IgD-negative memory B cell (primary cell): ENCODE data around the gene DIS3L2. TPM values are rescaled to one million over a fixed set of nuclear protein-coding genes. Genes with fewer than 3 reads are reported as not detected.

Source experiments
- H3K27ac Mint-ChIP-seq, 3 donors: one replicate each; pipeline ENCODE4 v1.8.0; 2020 to 2022; ENCODE audit warnings: mild to moderate bottlenecking in 3 of 3, mixed read lengths in 3 of 3, moderate library complexity in 1 of 3
- H3K27me3 Mint-ChIP-seq: one replicate; pipeline ENCODE4 v1.8.0; 2021; ENCODE audit warnings: mixed read lengths
- H3K36me3 Mint-ChIP-seq: one replicate; pipeline ENCODE4 v1.8.0; 2020; ENCODE audit warnings: mild to moderate bottlenecking, mixed read lengths
- H3K4me1 Mint-ChIP-seq, 3 donors: one replicate each; pipeline ENCODE4 v1.8.0; 2020 to 2022; ENCODE audit warnings: mixed read lengths in 3 of 3, mild to moderate bottlenecking in 1 of 3
- H3K4me3 Mint-ChIP-seq, 4 donors: one replicate each; pipeline ENCODE4 v1.8.0; 2020 to 2022; ENCODE audit warnings: mild to moderate bottlenecking in 4 of 4, mixed read lengths in 4 of 4, moderate library complexity in 3 of 4
- H3K9me3 Mint-ChIP-seq, 3 donors: one replicate each; pipeline ENCODE4 v1.8.0; 2020 to 2021; ENCODE audit warnings: mixed read lengths in 3 of 3, mild to moderate bottlenecking in 1 of 3
- polyA plus RNA-seq: library from polyadenylated mRNA; unstranded; fragments of 300-500 nt; fragmentation: Illumina TruSeq; gene quantifications from one replicate; pipeline ENCODE4 v1.2.3, GENCODE V29; 2021

DIS3L2 gene
- polyA plus RNA-seq, 1 donor from 2014 or later: 21.7 TPM

DNA sequence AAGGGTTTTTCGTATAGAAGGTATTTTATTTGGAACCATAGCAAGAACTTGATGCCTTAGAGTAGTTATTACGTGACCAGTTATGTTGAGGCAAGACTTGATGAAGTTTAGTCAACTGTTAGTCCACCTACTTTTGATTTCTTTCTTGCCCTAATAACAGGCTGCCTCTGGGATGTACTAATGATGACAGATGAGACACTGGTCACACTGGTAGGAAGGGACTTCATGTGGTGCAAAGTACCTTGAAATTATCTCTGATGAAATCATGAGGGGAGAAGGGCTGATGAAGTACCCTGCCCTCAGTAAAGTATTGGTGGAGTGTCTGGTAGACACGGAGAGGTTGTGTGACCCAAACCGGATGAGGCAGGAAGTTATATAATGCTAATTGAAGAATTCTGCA is 5.4 kb downstream of the DIS3L2 start:
- Mint-ChIP-seq H3K36me3 (peaks cover 13% of the 10 kb centered on the region), H3K4me3 (peak overlapping the region in 1 of 4 donors; percentile 56), H3K4me1 (peaks cover 19 to 32% (median 31%) of the 10 kb centered on the region in 3 donors), H3K27ac (peak overlapping the region in 1 of 3 donors; percentile 47), H3K9me3 (peaks cover 2 to 8% (median 3%) of the 10 kb centered on the region in 3 donors), H3K27me3 (no peaks in the 10 kb centered on the region)

DNA sequence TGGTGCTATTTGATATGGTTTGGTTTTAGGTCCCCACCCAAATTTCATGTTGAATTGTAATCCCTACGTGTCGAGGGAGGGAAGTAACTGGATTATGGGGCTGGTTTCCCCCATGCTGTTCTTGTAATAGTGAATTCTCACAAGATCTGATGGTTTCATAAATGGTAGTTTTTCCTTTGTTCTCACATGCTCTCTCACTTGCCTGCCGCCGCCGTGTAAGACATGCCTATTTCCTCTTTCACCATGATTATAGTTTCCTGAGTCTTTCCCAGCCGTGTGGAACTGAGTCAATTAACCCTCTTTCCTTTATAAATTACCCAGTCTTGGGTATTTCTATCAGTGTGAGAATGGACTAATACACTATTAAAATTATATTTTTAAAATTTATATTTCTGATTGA is 7.3 kb downstream of the DIS3L2 start:
- H3K27me3 Mint-ChIP-seq: no peaks in the 10 kb centered on the region
- H3K27ac Mint-ChIP-seq: no peak overlapping the region
- H3K36me3 Mint-ChIP-seq: peaks cover 13% of the 10 kb centered on the region
- H3K4me1 Mint-ChIP-seq: peaks cover 10 to 22% (median 21%) of the 10 kb centered on the region in 3 donors
- H3K9me3 Mint-ChIP-seq: peaks cover 2 to 8% (median 3%) of the 10 kb centered on the region in 3 donors
- H3K4me3 Mint-ChIP-seq: peak overlapping the region in 1 of 4 donors; percentile 32

DNA sequence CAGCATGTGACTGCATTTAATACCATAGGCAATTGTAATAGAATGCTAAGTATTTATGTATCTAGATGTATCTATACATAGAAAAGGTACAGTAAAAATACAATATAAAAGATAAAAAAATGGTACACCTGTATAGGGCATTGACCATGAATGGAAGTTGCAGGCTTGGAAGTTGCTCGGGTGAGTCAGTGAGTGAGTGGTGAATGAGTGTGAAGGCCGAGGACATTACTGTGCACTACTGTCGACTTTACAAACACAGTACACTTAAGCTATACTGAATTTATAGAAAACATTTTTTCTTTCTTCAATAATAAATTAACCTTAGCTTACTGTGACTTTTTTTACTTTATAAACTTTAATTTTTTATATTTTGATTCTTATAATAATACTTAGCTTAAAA is 8.9 kb downstream of the DIS3L2 start:
- H3K4me1 Mint-ChIP-seq: peaks cover 7 to 11% (median 8%) of the 10 kb centered on the region in 3 donors
- H3K27me3 Mint-ChIP-seq: no peaks in the 10 kb centered on the region
- no peak overlapping the region for H3K4me3 Mint-ChIP-seq
- no peak overlapping the region for H3K27ac Mint-ChIP-seq
- peaks cover 13% of the 10 kb centered on the region for H3K36me3 Mint-ChIP-seq
- peaks cover 2 to 8% (median 3%) of the 10 kb centered on the region in 3 donors for H3K9me3 Mint-ChIP-seq

DNA sequence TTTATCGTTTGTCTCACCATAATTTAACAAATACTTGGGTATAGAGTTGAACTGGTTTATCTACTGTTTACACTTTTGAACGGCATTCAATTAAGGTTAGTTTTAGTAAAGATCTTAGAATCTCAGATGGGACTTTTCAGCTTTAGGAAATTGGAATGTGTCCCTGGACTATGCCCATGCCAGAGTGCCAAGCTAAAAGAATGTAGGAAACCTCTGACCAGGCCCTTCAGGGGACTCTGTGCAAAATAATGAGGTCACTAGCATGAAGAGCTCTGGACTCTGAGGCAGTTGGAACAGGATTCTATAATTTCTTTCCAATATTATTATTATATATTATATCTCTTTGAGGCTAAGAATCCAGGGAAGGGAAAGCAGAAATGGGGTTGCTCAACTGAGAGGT is 13.5 kb downstream of the DIS3L2 start:
- Mint-ChIP-seq H3K4me1 (peaks cover 0 to 8% (median 4%) of the 10 kb centered on the region in 3 donors), H3K36me3 (peaks cover under 1% of the 10 kb centered on the region), H3K4me3 (no peak overlapping the region), H3K27ac (no peak overlapping the region), H3K9me3 (no peaks in the 10 kb centered on the region), H3K27me3 (no peaks in the 10 kb centered on the region)

DNA sequence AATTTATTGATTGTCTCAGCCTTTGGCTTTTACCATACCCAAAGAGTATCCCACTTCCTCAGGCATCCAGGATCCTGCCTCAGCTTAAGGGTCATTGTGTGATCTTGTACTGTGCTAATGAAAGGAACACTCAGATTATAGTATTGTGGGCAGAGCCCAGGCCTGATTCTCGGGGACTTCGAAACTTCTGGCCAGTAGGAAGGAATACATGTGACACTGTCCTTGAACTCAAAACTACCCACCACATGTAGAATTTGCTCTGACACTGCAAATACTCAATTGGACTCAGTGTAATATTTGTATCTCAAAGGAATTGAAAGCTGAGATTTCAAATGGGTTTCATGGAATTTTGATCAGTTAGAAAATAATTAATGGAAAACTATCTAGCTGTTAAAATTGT is 15.9 kb downstream of the DIS3L2 start:
- H3K27ac Mint-ChIP-seq: peak overlapping the region in 1 of 3 donors; percentile 14
- H3K36me3 Mint-ChIP-seq: no peaks in the 10 kb centered on the region
- peaks cover 5 to 11% (median 8%) of the 10 kb centered on the region in 3 donors for H3K4me1 Mint-ChIP-seq
- no peaks in the 10 kb centered on the region for H3K9me3 Mint-ChIP-seq
- H3K4me3 Mint-ChIP-seq: no peak overlapping the region
- H3K27me3 Mint-ChIP-seq: no peaks in the 10 kb centered on the region

DNA sequence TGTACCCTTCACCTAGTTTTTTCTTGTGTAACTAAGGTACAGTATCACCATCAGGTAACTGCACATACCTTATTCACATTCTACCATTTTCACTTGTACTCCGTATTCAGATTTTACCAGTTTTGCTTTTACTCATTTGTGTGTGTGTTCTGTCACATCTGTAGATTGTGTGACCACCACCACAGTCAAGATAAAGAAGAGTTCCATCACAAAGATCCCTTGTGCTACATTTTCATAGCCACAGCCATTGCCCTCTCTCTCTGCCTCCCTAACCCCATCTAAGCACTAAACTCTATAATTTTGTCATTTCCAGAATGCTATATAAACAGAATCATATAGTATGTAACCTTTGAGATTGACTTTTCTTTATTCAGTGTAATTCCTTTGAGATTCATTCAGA is 23.5 kb downstream of the DIS3L2 start:
- H3K4me3 Mint-ChIP-seq: no peak overlapping the region

DNA sequence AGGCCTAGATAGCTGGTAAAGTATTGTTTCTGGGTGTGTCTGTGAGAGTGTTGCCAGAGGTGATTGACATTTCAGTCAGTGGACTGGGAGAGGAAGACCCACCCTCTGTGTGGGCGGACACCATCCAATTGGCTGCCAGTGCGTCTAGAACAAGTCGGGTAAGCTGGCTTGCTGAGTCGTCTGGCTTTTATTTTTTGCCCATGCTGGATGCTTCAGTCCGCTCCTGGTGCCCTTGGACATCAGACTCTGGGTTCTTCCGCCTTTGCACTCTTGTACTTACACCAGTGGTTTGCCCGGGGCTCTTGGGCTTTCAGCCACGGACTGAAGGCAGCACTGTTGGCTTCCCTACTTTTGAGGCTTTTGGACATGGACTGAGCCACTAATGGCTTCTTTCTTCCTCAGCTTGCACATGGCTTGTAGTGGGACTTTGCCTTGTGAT is 24.3 kb downstream of the DIS3L2 start:
- peaks cover 5% of the 10 kb centered on the region for H3K36me3 Mint-ChIP-seq
- peaks cover 7 to 18% (median 10%) of the 10 kb centered on the region in 3 donors for H3K4me1 Mint-ChIP-seq
- H3K9me3 Mint-ChIP-seq: no peaks in the 10 kb centered on the region
- no peak overlapping the region for H3K27ac Mint-ChIP-seq
- H3K4me3 Mint-ChIP-seq: no peak overlapping the region
- H3K27me3 Mint-ChIP-seq: no peaks in the 10 kb centered on the region

More for the DNA sequence above, 23.5 kb downstream of the DIS3L2 start:
- H3K27me3 Mint-ChIP-seq: no peaks in the 10 kb centered on the region
- H3K9me3 Mint-ChIP-seq: no peaks in the 10 kb centered on the region
- H3K27ac Mint-ChIP-seq: no peak overlapping the region
- peaks cover 5% of the 10 kb centered on the region for H3K36me3 Mint-ChIP-seq
- H3K4me1 Mint-ChIP-seq: peaks cover 8 to 18% (median 10%) of the 10 kb centered on the region in 3 donors

DNA sequence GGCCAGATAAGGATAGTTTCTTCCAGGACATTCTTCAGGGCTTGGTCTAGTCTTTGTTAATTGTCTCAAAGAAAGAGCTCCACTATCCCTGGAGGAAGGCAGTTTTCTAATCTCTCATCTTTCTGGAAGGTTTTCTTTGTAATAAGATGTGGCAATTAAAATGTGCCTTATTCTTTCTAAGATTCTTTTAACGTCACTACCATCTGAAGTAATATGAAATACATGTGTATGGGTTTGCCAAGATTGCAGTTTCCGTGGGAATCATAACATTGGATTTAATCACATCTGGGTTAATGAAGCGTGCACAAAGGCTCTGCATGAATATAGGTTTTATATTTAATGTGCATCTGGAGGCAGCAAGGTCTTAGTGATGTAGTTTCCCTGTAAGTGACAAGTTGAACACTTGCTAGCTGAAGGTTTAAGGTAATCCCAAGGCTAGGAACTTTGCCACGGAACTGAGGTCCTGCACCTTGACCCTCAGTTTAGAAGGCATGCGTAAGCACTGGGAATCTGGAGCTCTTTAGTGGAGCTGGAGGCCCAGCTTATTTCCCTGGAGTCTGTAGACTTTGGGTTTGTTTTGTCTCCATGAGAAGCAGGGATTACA is 25.7 kb downstream of the DIS3L2 start:
- Mint-ChIP-seq H3K27ac (no peak overlapping the region), H3K4me3 (no peak overlapping the region), H3K36me3 (peaks cover 9% of the 10 kb centered on the region), H3K27me3 (no peaks in the 10 kb centered on the region), H3K9me3 (no peaks in the 10 kb centered on the region), H3K4me1 (peaks cover 5 to 16% (median 7%) of the 10 kb centered on the region in 3 donors)

DNA sequence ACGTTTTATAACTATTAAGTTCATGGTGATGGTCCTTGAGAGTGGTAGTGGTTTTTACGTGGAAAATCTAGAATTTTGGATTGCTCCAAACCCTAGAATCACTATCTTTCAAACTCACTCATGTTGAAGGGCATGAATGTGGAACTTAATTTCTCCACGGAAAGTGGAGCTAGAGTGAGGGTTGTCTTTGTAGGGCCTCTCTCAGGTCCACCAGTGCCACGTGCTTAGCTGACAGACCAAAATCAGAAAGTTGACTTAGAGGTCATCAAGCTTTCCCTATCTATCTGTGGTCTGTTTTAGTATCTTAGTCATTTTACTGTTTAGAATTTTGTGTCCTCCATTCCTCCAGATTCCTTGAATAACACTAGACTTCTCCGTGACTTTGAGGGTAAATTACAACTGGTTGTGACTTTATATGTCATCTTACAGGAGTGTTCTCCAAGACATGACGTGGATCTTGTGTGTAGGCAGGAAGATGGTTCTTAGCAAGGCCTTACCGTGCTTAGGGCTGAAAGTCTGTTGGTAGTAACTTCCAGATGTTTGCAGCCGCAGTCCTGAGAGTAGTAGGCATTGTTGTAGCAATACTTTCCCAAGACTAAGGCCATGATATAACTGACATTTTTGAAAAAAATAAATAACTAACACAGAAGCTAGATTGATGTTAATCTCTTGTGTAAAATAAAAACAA is 26.8 kb downstream of the DIS3L2 start:
- H3K36me3 Mint-ChIP-seq: peaks cover 11% of the 10 kb centered on the region
- no peaks in the 10 kb centered on the region for H3K27me3 Mint-ChIP-seq
- H3K4me3 Mint-ChIP-seq: peak overlapping the region in 1 of 4 donors; percentile 27
- H3K27ac Mint-ChIP-seq: no peak overlapping the region
- H3K9me3 Mint-ChIP-seq: no peaks in the 10 kb centered on the region
- peaks cover 5 to 20% (median 12%) of the 10 kb centered on the region in 3 donors for H3K4me1 Mint-ChIP-seq

DNA sequence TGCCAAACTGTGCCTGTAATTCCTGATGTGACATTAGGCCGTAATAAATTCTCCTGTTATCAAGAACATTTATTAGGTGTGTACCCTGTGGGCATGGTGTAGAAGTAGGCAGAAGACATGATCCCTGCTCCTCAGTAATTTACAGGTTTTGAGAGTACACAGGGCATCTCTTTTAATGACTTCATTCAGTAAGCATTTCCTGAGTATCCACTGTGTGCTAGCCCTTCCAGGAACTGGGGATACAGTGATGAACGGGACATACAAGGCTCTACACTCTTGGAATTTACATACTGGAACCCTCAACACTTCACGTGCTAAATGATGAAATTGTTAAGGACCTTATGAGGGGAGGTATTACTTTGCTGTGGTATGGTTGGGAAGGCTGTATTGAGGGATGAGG is 30.2 kb downstream of the DIS3L2 start:
- Mint-ChIP-seq H3K36me3 (peaks cover 11% of the 10 kb centered on the region), H3K9me3 (no peaks in the 10 kb centered on the region), H3K4me1 (peaks cover 8 to 34% (median 12%) of the 10 kb centered on the region in 3 donors), H3K4me3 (no peak overlapping the region), H3K27ac (no peak overlapping the region), H3K27me3 (no peaks in the 10 kb centered on the region)

DNA sequence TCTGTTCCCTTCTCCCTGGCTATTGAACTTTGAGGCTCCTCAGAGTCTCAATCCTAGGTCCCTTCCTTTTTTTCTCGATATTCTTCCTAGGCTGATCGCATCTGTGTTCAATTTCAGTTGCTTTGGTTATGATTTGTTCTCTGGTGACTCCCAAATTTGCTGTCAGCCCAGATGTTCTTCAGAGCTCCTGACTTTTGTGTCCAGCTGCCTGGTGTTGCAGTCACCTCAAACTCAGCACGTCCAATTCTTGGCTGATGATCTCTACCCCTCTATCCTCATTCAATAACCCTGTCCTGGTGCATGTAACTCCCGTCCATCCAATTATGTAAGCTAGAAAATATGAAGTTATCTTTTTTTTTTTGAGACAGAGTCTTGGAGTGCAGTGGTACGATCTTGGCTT is 31.4 kb downstream of the DIS3L2 start:
- Mint-ChIP-seq H3K27me3 (no peaks in the 10 kb centered on the region), H3K36me3 (peaks cover 11% of the 10 kb centered on the region), H3K4me3 (no peak overlapping the region), H3K27ac (no peak overlapping the region), H3K4me1 (peaks cover 12 to 40% (median 13%) of the 10 kb centered on the region in 3 donors), H3K9me3 (no peaks in the 10 kb centered on the region)

DNA sequence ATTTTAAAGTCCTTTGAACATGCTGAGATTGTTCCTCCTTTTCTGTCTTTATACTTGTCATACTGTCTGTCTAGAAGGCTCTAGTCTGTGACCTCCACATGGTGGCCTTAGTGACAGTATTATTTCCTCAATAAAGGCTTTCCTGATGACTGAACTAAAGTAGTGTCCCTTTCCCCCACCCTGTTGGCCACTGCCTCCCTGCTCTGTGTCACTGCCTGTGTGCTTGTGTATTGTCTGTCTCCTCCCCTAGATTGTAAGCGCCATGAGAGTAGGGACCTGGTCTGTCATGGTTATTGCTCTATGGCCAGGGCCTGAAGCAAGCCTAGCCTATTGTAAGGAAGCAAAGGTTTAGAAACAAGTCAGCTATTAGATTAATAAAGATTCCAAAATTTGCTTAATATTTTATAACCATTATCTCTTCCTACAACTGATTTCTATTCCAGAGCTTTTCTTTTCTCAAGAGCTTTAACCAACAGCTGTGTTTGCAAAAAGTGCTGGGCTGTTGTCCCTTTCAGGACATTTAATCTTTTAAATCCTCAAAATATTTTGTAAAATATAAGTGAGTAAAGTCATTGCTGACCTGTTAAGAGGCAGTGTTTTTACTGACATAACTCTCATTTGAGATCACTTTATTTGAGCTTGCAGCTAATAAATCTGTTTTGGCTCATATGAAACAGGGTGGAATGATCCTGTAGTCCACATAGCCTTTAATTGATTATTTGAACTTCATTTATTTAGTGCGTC is 35.5 kb downstream of the DIS3L2 start:
- Mint-ChIP-seq H3K27ac (no peak overlapping the region), H3K4me3 (no peak overlapping the region), H3K4me1 (peaks cover 14 to 34% (median 28%) of the 10 kb centered on the region in 3 donors), H3K27me3 (no peaks in the 10 kb centered on the region), H3K9me3 (no peaks in the 10 kb centered on the region), H3K36me3 (peaks cover 8% of the 10 kb centered on the region)

DNA sequence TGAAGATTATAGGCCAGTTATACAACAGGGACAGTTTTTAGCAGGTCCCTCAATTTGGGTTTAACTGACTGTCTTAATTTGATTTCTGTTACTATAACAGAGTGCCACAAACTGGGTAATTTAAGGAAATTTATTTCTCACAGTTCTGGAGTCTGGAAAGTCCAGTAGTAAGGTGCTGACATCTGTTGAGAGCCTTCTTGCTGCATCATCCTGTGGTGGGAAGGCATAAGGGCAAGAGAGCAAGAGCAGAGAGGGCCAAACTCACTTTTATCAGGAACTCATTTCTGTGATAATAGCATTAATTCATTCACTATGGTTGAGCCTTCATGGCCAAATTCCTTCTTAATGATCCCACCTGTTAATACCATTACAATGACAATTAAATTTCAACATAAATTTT is 36.5 kb downstream of the DIS3L2 start:
- Mint-ChIP-seq H3K27me3 (no peaks in the 10 kb centered on the region), H3K4me3 (no peak overlapping the region), H3K4me1 (peaks cover 20 to 34% (median 34%) of the 10 kb centered on the region in 3 donors), H3K27ac (no peak overlapping the region), H3K36me3 (peaks cover 4% of the 10 kb centered on the region), H3K9me3 (no peaks in the 10 kb centered on the region)

DNA sequence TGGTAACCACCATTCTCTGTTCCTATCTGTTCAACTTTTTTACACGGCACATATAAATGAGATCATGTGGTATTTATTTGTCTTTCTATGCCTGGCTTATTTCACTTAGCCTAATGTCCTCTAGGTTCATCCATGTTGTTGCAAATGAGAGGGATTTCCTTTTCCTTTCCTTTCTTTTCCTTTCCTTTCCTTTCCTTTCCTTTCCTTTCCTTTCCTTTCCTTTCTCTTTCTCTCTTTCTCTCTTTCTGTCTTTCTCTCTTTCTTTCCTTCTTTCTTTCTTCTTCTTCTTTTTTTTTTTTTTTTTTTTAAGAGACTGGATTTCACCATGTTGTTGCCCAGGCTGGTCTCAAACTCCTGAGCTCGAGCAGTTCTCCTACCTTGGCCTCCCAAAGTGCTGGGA is 38.9 kb downstream of the DIS3L2 start:
- Mint-ChIP-seq H3K4me1 (peaks cover 21 to 35% (median 28%) of the 10 kb centered on the region in 3 donors), H3K27me3 (no peaks in the 10 kb centered on the region), H3K36me3 (no peaks in the 10 kb centered on the region), H3K4me3 (peak overlapping the region in 1 of 4 donors; percentile 9), H3K27ac (no peak overlapping the region), H3K9me3 (no peaks in the 10 kb centered on the region)

DNA sequence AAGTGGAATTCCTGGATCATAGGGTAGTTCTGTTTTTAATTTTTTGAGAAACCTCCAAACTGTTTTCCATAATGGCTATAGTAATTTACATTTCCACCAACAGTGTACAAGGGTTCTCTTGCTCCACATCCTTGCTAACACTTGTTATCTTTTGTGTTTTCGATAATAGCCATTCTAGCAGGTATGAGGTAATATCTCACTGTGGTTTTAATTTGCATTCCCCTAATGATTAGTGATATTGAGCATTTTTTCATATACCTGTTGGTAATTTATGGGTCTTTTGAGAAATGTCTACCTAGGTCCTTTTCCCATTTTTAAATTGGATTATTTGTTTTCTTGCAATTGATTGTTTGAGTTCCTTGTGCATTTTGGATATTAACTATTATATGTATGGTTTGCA is 39.6 kb downstream of the DIS3L2 start:
- Mint-ChIP-seq H3K4me3 (no peak overlapping the region), H3K27me3 (no peaks in the 10 kb centered on the region), H3K4me1 (peaks cover 18 to 29% (median 21%) of the 10 kb centered on the region in 3 donors), H3K36me3 (peaks cover under 1% of the 10 kb centered on the region), H3K27ac (no peak overlapping the region), H3K9me3 (no peaks in the 10 kb centered on the region)
